Stimulated activated CD8-positive, alpha-beta memory T cell treated with anti-CD3 and anti-CD28 coated beads, Interleukin-7, amount 100 ng/mL, for 4 hours (primary cell): ENCODE results near the gene LCT.
"Not testable (repeated sequence)": the region's sequence is repeated elsewhere in the genome, so short reads cannot be mapped to it uniquely, and the experiment has no call there.

ENCODE experiments used
- DNase-seq, 2 donors: peaks; one replicate each; pipeline ENCODE4 v3.0.0-alpha.2; 2020; ENCODE audit warnings: low read depth in 2 of 2

LCT gene

GRCh38 chr2:135836596-135837270, at the start of gene LCT:
LCT (minus strand) TSS chr2:135837184; CDS start chr2:135837169, 15 bp downstream.
- DNase-seq, result no peak

- no peak for DNase-seq
Measured at GRCh38 chr2:135885709-135886108, 48.7 kb upstream of the LCT start.

GRCh38 chr2:135882415-135882814, 45.4 kb upstream of the LCT start:
- no peak for DNase-seq

GRCh38 chr2:135876770-135877169, 39.8 kb upstream of the LCT start:
- not testable (repeated sequence) for DNase-seq

GRCh38 chr2:135876066-135876711, 39.2 kb upstream of the LCT start, which contains the start of gene MCM6:
MCM6 (minus strand) TSS chr2:135876443; CDS start chr2:135876365, 78 bp downstream.
- peak; percentile 97 to 98 for DNase-seq

GRCh38 chr2:135875491-135876065, 38.6 kb upstream of the LCT start:
- peak; percentile 66 to 70 for DNase-seq

GRCh38 chr2:135874777-135875365, 37.9 kb upstream of the LCT start:
- no peak for DNase-seq

- DNase-seq, result no peak
Measured at GRCh38 chr2:135870571-135870970, 33.6 kb upstream of the LCT start.

GRCh38 chr2:135863233-135863632, 26.2 kb upstream of the LCT start:
- no peak for DNase-seq

GRCh38 chr2:135862718-135863117, 25.7 kb upstream of the LCT start:
- DNase-seq, result no peak

GRCh38 chr2:135853401-135853800, 16.4 kb upstream of the LCT start:
- DNase-seq, result no peak

- no peak for DNase-seq
Measured at GRCh38 chr2:135851858-135852257, 14.9 kb upstream of the LCT start.

- DNase-seq, result no peak
Measured at GRCh38 chr2:135850892-135851668, 14.1 kb upstream of the LCT start.

- DNase-seq, result no peak
Measured at GRCh38 chr2:135849087-135849486, 12.1 kb upstream of the LCT start.

- no peak for DNase-seq
Measured at GRCh38 chr2:135845997-135846396, 9.0 kb upstream of the LCT start.

- DNase-seq, result no peak
Measured at GRCh38 chr2:135845257-135845656, 8.3 kb upstream of the LCT start.

GRCh38 chr2:135844301-135844895, 7.4 kb upstream of the LCT start:
- DNase-seq, result no peak

GRCh38 chr2:135843671-135844070, 6.7 kb upstream of the LCT start:
- DNase-seq, result no peak

GRCh38 chr2:135840601-135841000, 3.6 kb upstream of the LCT start:
- no peak for DNase-seq

- no peak for DNase-seq
Measured at GRCh38 chr2:135839713-135840112, 2.7 kb upstream of the LCT start.

- no peak for DNase-seq
Measured at GRCh38 chr2:135838502-135838901, 1.5 kb upstream of the LCT start.

- no peak for DNase-seq
Measured at GRCh38 chr2:135832891-135833290, 4.1 kb downstream of the LCT start.
